Heart left ventricle (tissue), 16 donors: ENCODE data around the gene LRRC2. TPM values are rescaled to one million over a fixed set of nuclear protein-coding genes. Genes with fewer than 3 reads are reported as not detected.

Experiments
- ATAC-seq, 4 donors: fragments of 200-7000 bp; cut with Tn5 transposase; one replicate each; pipeline ENCODE4 v1.9.1; 2020 to 2022; ENCODE audit warnings: moderate library complexity in 4 of 4, mild to moderate bottlenecking in 3 of 4, moderate number of reproducible peaks in 1 of 4
- DNase-seq, 5 donors: peaks; one replicate each; pipeline ENCODE4 v3.0.0-alpha.2; 2020
- H3K27ac ChIP-seq, 12 donors: fragments of 200-600 bp; sonication (generic) in 4 of 12; one replicate each; pipeline versions ENCODE4 v1.5.0 to v1.8.0; 2016 to 2022; ENCODE audit warnings: mild to moderate bottlenecking in 2 of 12
- H3K27me3 ChIP-seq, 9 donors: fragments of 200-600 bp; sonication (generic) in 2 of 9; one replicate each; pipeline versions ENCODE4 v1.5.1 to v1.8.0; 2016 to 2022; ENCODE audit warnings: mild to moderate bottlenecking in 3 of 9
- H3K36me3 ChIP-seq, 9 donors: fragments of 200-600 bp; sonication (generic) in 2 of 9; one replicate each; pipeline versions ENCODE4 v1.5.0 to v1.8.0; 2018 to 2022; ENCODE audit warnings: mild to moderate bottlenecking in 2 of 9
- H3K4me1 ChIP-seq, 12 donors: fragments of 200-600 bp; sonication (generic) in 4 of 12; one replicate each; pipeline versions ENCODE4 v1.5.0 to v1.8.0; 2016 to 2022; ENCODE audit warnings: mild to moderate bottlenecking in 3 of 12
- H3K4me3 ChIP-seq, 12 donors: fragments of 200-600 bp; sonication (generic) in 4 of 12; one replicate each; pipeline versions ENCODE4 v1.5.0 to v1.8.0; 2017 to 2022; ENCODE audit warnings: mild to moderate bottlenecking in 9 of 12, moderate library complexity in 4 of 12
- H3K9me3 ChIP-seq, 12 donors: fragments of 200-600 bp; sonication (generic) in 4 of 12; one replicate each; pipeline versions ENCODE4 v1.5.0 to v1.8.0; 2016 to 2022; ENCODE audit warnings: mild to moderate bottlenecking in 1 of 12
- POLR2A ChIP-seq, 2 donors: fragments of 450-650 bp; IDR thresholded peaks; one replicate each; pipeline ENCODE4 v1.6.1; 2017; ENCODE audit warnings: antibody characterized with exemption in 2 of 2, mild to moderate bottlenecking in 2 of 2, moderate library complexity in 2 of 2
- WGBS, 4 donors: extraction: QIAGEN DNeasy Blood & Tissue Kit in 2 of 4; methylation state at CpG; one replicate each; pipeline versions ENCODE4 v1.1.5 to v1.1.7; 2013 to 2018; 5-methylcytosine and 5-hydroxymethylcytosine counted together
- intact Hi-C, 10 donors: fragments of 100-400 bp; cut with DNase I; formaldehyde crosslinking; loops; one replicate each; pipeline versions ENCODE4 v1.11.1 to v1.14.2; 2022
- polyA plus RNA-seq, 2 donors: library from polyadenylated mRNA; stranded (reverse); fragments of 200-250 nt; gene quantifications; one replicate each; pipeline ENCODE4 v1.2.3, GENCODE V29; 2013
- total RNA-seq, 9 donors: library from RNA; depleted of rRNA in 2 of 9; stranded (reverse); fragments of >200 nt in 2 of 9; fragmentation: NEBNext Ultra II Directional in 3 of 9; extraction: Animal tissue kit (Norgen Biotek cat#: 25700) in 3 of 9; gene quantifications; one replicate each; pipeline versions ENCODE4 v1.1.0 to v1.2.4, GENCODE V29; 2016 to 2023
- TF ChIP-seq, protein P1 (sequence below), 12 donors: fragments of 200-600 bp; sonication (generic) in 4 of 12; IDR thresholded peaks; one replicate each; pipeline versions ENCODE4 v1.5.0 to v1.8.0; 2018 to 2022; ENCODE audit warnings: antibody characterized with exemption in 12 of 12, mild to moderate bottlenecking in 5 of 12
- donor health status: ischemic (EF 13 %, LVEDD 7.1; RV severe dilation, severe dysfunction).
- donor health status: healthy with polysubstance abuse.
- donor health status: DM: no; HTN: yes; CAD: no.
- donor health status: DM: no; HTN: no; CAD: no.
- donor health status: ischemic (EF 25% LVEDD 6.9; RV normal size, moderate dysfunction).
- donor health status: ischemic (EF 25% LVEDD 5.7; RV mildly dilated, moderate dysfunction).
- donor health status: healthy.
- donor health status: DM: yes; HTN: yes; CAD: no.
- donor health status: ischemic (EF 35%, LVEDD 5.7; RV mildly dilated, moderate dysfunction).
- donor health status: nonischemic (EF 11% LVEDD 7.7; RV severe dilation, severe dysfunction).
- donor health status: DM: yes; HTN: yes; CAD: no.
- donor health status: PGD.
- donor health status: ischemic (EF 29% LVEDD 5.4; RV normal size, mild dysfunction).
- donor health status: nonischemic (EF 23%, LVEDD 6.1; RV moderate dilation, normal function).

Gene LRRC2
- total and polyA plus RNA-seq, 11 donors: 20.7 to 147 (median 83.7) TPM

DNA sequence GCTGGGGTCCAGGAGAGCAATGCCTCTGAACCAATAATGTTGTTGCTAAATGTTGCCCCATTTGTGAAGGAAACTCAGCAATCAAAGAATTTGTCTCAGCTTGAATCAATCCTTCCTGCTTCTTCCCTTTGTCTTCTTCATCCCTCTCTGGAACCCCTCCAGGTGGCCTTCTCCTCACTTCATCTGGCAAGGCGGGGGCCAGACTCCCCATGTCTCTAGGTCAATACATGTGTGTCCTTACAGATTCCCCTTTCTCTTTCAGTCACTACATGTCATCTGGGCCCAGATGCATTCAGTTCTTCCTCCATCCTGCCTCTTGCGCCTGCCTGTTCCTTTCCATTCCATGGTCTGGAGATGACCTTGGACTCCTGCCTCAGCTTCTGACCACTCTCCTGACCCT, 93.4 kb downstream of the LRRC2 start:
- Histone ChIP-seq H3K36me3 (no peaks in the 10 kb centered on the region), H3K9me3 (peaks cover 0 to 14% (median 2%) of the 10 kb centered on the region in 12 donors), H3K4me3 (no peak overlapping the region), H3K27ac (no peak overlapping the region), H3K27me3 (peaks cover 0 to 3% (median 0%) of the 10 kb centered on the region in 9 donors), H3K4me1 (peaks cover 0 to 25% (median 14%) of the 10 kb centered on the region in 12 donors)
- WGBS, 4 donors: 88 to 95% (median 91%) methylated on average over 2 of the region's 2 CpGs
- DNase-seq: peak in 1 of 5 donors; percentile 11
- TF ChIP-seq POLR2A (IDR thresholded peaks at IDR 0.05): no peak
- TF ChIP-seq, protein P1, sequence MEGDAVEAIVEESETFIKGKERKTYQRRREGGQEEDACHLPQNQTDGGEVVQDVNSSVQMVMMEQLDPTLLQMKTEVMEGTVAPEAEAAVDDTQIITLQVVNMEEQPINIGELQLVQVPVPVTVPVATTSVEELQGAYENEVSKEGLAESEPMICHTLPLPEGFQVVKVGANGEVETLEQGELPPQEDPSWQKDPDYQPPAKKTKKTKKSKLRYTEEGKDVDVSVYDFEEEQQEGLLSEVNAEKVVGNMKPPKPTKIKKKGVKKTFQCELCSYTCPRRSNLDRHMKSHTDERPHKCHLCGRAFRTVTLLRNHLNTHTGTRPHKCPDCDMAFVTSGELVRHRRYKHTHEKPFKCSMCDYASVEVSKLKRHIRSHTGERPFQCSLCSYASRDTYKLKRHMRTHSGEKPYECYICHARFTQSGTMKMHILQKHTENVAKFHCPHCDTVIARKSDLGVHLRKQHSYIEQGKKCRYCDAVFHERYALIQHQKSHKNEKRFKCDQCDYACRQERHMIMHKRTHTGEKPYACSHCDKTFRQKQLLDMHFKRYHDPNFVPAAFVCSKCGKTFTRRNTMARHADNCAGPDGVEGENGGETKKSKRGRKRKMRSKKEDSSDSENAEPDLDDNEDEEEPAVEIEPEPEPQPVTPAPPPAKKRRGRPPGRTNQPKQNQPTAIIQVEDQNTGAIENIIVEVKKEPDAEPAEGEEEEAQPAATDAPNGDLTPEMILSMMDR (IDR thresholded peaks at IDR 0.05): no peak
- no peak for ATAC-seq
- intact Hi-C loops: no loop called here

DNA sequence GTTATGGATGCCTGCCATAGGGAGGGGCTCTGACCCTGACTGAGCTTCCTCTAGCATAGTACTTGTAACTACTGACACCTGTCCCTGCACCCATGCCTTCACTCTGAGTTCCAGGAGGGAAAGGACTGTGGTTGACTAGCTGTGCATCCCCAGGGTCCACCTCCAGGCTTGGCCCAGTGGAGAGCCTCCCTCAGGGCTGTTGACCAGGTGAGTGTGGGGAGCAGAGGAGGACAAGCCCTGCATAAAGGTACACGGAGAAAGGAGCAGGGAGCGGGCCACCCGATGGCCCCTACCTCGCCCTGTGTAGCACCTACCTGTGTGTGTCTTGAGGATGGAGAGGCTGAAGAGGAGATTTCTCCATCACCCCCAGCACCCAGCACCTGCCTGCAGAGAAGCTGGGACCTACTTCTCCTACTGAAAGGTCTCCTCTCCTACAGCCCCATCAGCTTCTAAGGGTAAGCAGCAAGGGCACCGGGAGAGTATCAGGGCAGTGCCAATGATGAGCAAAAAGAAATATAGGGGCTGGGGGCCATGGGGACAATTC, 94.7 kb downstream of the LRRC2 start:
- intact Hi-C loops: no loop called here
- no peak for TF ChIP-seq POLR2A (IDR thresholded peaks at IDR 0.05)
- TF ChIP-seq, protein P1 (IDR thresholded peaks at IDR 0.05): no peak
- Histone ChIP-seq H3K27ac (no peak overlapping the region), H3K9me3 (peaks cover 0 to 14% (median 2%) of the 10 kb centered on the region in 12 donors), H3K4me1 (peaks cover 0 to 26% (median 16%) of the 10 kb centered on the region in 12 donors), H3K27me3 (peaks cover 0 to 3% (median 0%) of the 10 kb centered on the region in 9 donors), H3K36me3 (no peaks in the 10 kb centered on the region), H3K4me3 (no peak overlapping the region)
- 86 to 100% (median 94%) methylated on average over 5 of the region's 5 CpGs for WGBS, 4 donors
- DNase-seq (peak in 1 of 5 donors; percentile 6), ATAC-seq (no peak)

DNA sequence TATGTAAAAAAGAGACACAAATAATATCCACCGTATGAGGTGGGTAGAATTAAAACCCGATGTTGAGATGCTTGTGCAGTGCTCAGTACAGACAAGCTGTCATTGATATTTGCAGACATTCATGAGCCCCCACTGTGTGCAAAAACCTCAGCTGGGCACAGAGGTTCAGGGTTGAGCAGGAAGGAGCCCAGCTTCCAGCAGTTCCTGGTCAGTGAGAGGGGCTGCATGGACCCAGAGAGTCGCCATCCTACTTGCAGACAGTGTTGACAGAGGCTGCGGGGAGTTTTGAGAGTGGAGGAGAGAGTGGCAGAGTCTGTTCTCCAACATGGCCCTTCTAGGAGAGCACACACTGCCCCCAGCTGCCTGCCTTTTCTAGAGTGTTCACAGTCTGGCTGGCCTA, 95.3 kb downstream of the LRRC2 start:
- Histone ChIP-seq H3K9me3 (peaks cover 0 to 14% (median 2%) of the 10 kb centered on the region in 12 donors), H3K4me1 (peaks cover 0 to 32% (median 18%) of the 10 kb centered on the region in 12 donors), H3K27me3 (peaks cover 0 to 3% (median 0%) of the 10 kb centered on the region in 9 donors), H3K4me3 (no peak overlapping the region), H3K27ac (no peak overlapping the region), H3K36me3 (no peaks in the 10 kb centered on the region)
- DNase-seq (peak in 1 of 5 donors; percentile 5), ATAC-seq (no peak)
- intact Hi-C loops: no loop called here
- no peak for TF ChIP-seq POLR2A (IDR thresholded peaks at IDR 0.05)
- TF ChIP-seq, protein P1 (IDR thresholded peaks at IDR 0.05): no peak
- WGBS, 4 donors: 84 to 95% (median 93%) methylated on average over 4 of the region's 4 CpGs

DNA sequence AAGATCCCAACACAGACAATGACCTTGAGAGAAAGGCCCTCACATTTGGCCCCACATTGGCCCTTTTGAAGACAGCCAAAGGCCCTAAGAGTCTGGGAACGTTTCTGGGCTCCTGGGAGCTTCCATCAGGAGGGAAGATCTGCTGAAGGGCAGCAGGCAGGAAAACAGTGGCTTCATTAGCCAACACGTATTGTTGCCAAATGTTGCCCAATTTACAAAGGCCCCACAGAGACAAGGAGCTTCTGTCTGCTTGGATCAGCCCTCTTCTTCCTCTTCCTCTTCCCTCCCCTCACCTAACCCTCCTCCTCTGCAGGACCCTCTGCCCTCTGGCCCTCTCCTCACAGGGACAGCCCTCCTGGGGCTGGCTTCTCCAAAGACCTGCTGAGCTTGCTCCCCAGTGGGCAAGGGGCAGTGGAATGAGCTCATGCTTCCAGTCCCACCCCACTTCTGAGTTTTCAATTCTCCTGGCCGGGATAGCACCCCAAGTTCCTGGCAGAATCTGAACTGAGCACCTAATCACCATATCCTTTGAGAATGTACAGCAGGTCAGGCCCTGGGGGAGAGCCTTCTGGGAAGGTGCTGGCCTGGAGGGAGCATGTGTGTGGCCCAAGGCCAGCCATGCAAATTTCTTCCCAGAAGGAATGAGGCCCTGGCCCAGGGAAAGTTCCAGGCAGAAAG, 96.3 kb downstream of the LRRC2 start:
- peak in 2 of 4 donors; percentile 4 to 6 for ATAC-seq

More for the DNA sequence above, 96.3 kb downstream of the LRRC2 start:
- Histone ChIP-seq H3K36me3 (no peaks in the 10 kb centered on the region), H3K4me1 (peaks cover 0 to 40% (median 19%) of the 10 kb centered on the region in 12 donors), H3K9me3 (peaks cover 0 to 10% (median under 1%) of the 10 kb centered on the region in 12 donors), H3K27ac (peak overlapping the region in 1 of 12 donors; percentile 77), H3K4me3 (no peak overlapping the region), H3K27me3 (peaks cover 0 to 7% (median 0%) of the 10 kb centered on the region in 9 donors)
- peak in 1 of 5 donors; percentile 9 for DNase-seq
- 48 to 54% (median 52%) methylated on average over 3 of the region's 3 CpGs for WGBS, 4 donors
- intact Hi-C loops: no loop called here
- no peak for TF ChIP-seq POLR2A (IDR thresholded peaks at IDR 0.05)
- TF ChIP-seq, protein P1 (IDR thresholded peaks at IDR 0.05): no peak
